Activated CD8-positive, alpha-beta memory T cell treated with anti-CD3 and anti-CD28 coated beads for 1 hour (primary cell): ENCODE results near the gene TUBB3.
"Not testable (repeated sequence)": the region's sequence is repeated elsewhere in the genome, so short reads cannot be mapped to it uniquely, and the experiment has no call there.

Experiments used
- DNase-seq, 2 donors: peaks; one replicate each; pipeline ENCODE4 v3.0.0-alpha.2; 2020; ENCODE audit warnings: low read depth in 1 of 2; ENCODE audit errors: extremely low read depth in 1 of 2

The TUBB3 gene

GRCh38 chr16:89962754-89963498, 39.8 kb downstream of the TUBB3 start:
- DNase-seq, result no peak

GRCh38 chr16:89964201-89964600, 41.1 kb downstream of the TUBB3 start:
- DNase-seq, result no peak

GRCh38 chr16:89965447-89966225, 42.5 kb downstream of the TUBB3 start:
- no peak for DNase-seq

GRCh38 chr16:89966756-89967155, 43.6 kb downstream of the TUBB3 start:
- no peak for DNase-seq

GRCh38 chr16:89967436-89967835, 44.3 kb downstream of the TUBB3 start:
- not testable (repeated sequence) for DNase-seq

- DNase-seq, result not testable (repeated sequence)
Observed at GRCh38 chr16:89968074-89968473, 44.9 kb downstream of the TUBB3 start.

GRCh38 chr16:89969741-89970410, 46.7 kb downstream of the TUBB3 start:
- no peak for DNase-seq

- DNase-seq, result no peak
Observed at GRCh38 chr16:89971495-89972243, 48.5 kb downstream of the TUBB3 start.

GRCh38 chr16:89972244-89973234, 49.4 kb downstream of the TUBB3 start:
- peak; percentile 55 to 89 for DNase-seq

GRCh38 chr16:89973235-89973634, 50.1 kb downstream of the TUBB3 start:
- no peak for DNase-seq

GRCh38 chr16:89973654-89974335, 50.7 kb downstream of the TUBB3 start:
- no peak for DNase-seq

GRCh38 chr16:89974870-89975269, 51.7 kb downstream of the TUBB3 start:
- DNase-seq, result no peak

- DNase-seq, result no peak
Observed at GRCh38 chr16:89981414-89981813, 58.3 kb downstream of the TUBB3 start.

GRCh38 chr16:89982318-89982717, 59.2 kb downstream of the TUBB3 start:
- DNase-seq, result no peak

GRCh38 chr16:89983536-89983935, 60.4 kb downstream of the TUBB3 start:
- DNase-seq, result no peak

- DNase-seq, result no peak
Observed at GRCh38 chr16:89984216-89984615, 61.1 kb downstream of the TUBB3 start.

GRCh38 chr16:89985219-89985618, 62.1 kb downstream of the TUBB3 start:
- no peak for DNase-seq
